ENCODE results near the gene AZIN2.

- no peak for TF ChIP-seq EZH2 (IDR thresholded peaks at IDR 0.05; ENCODE audit: borderline replicate concordance, low read length)
- no peak for TF ChIP-seq CTCF (IDR thresholded peaks at IDR 0.05; ENCODE audit: low read length)
Measured at GRCh38 chr1:33147275-33147996, 66.5 kb downstream of the AZIN2 start.
